ENCODE measurements around the gene NPHP4. TPM values are rescaled to one million over a fixed set of nuclear protein-coding genes. Genes with fewer than 3 reads are reported as not detected.

The NPHP4 gene
- total and polyA plus RNA-seq, 2 experiments from 2014 or later: 6.4 to 12.7 TPM

- no peaks in the 10 kb centered on the region for H3K9me3 ChIP-seq (ENCODE audit: low read depth)
- H3K27ac ChIP-seq: no peak overlapping the region
- TF ChIP-seq CTCF (IDR thresholded peaks at IDR 0.05; ENCODE audit: low read depth, low read length): no peak
- no peaks in the 10 kb centered on the region for H3K36me3 ChIP-seq
- no peaks in the 10 kb centered on the region for H3K27me3 ChIP-seq
- H3K4me1 ChIP-seq (ENCODE audit: low read depth): no peaks in the 10 kb centered on the region
- no peak for DNase-seq (ENCODE audit: low read depth in 1 of 2, low spot score in 1 of 2)
- H3K4me3 ChIP-seq: no peak overlapping the region
Observed at GRCh38 chr1:5921671-5922070, 70.6 kb downstream of the NPHP4 start.

GRCh38 chr1:5921129-5921528, 71.1 kb downstream of the NPHP4 start:
- no peak overlapping the region for H3K27ac ChIP-seq
- no peaks in the 10 kb centered on the region for H3K4me1 ChIP-seq (ENCODE audit: low read depth)
- no peak for DNase-seq (ENCODE audit: low read depth in 1 of 2, low spot score in 1 of 2)
- H3K27me3 ChIP-seq: no peaks in the 10 kb centered on the region
- H3K9me3 ChIP-seq (ENCODE audit: low read depth): no peaks in the 10 kb centered on the region
- TF ChIP-seq CTCF (IDR thresholded peaks at IDR 0.05; ENCODE audit: low read depth, low read length): no peak
- H3K4me3 ChIP-seq: no peak overlapping the region
- no peaks in the 10 kb centered on the region for H3K36me3 ChIP-seq

GRCh38 chr1:5920201-5920600, 72.0 kb downstream of the NPHP4 start:
- no peaks in the 10 kb centered on the region for H3K4me1 ChIP-seq (ENCODE audit: low read depth)
- H3K36me3 ChIP-seq: no peaks in the 10 kb centered on the region
- no peak for DNase-seq (ENCODE audit: low read depth in 1 of 2, low spot score in 1 of 2)
- no peaks in the 10 kb centered on the region for H3K27me3 ChIP-seq
- no peak overlapping the region for H3K4me3 ChIP-seq
- no peak for TF ChIP-seq CTCF (IDR thresholded peaks at IDR 0.05; ENCODE audit: low read depth, low read length)
- no peaks in the 10 kb centered on the region for H3K9me3 ChIP-seq (ENCODE audit: low read depth)
- no peak overlapping the region for H3K27ac ChIP-seq

- no peak overlapping the region for H3K4me3 ChIP-seq
- TF ChIP-seq CTCF (IDR thresholded peaks at IDR 0.05; ENCODE audit: low read depth, low read length): no peak
- H3K36me3 ChIP-seq: no peaks in the 10 kb centered on the region
- H3K4me1 ChIP-seq (ENCODE audit: low read depth): no peaks in the 10 kb centered on the region
- H3K27ac ChIP-seq: no peak overlapping the region
- H3K9me3 ChIP-seq (ENCODE audit: low read depth): no peaks in the 10 kb centered on the region
- H3K27me3 ChIP-seq: no peaks in the 10 kb centered on the region
- no peak for DNase-seq (ENCODE audit: low read depth in 1 of 2, low spot score in 1 of 2)
Observed at GRCh38 chr1:5918275-5918649, 74.0 kb downstream of the NPHP4 start.

- Histone ChIP-seq H3K27ac (no peak overlapping the region), H3K9me3 (ENCODE audit: low read depth) (no peaks in the 10 kb centered on the region), H3K4me1 (ENCODE audit: low read depth) (no peaks in the 10 kb centered on the region), H3K36me3 (no peaks in the 10 kb centered on the region), H3K27me3 (no peaks in the 10 kb centered on the region), H3K4me3 (no peak overlapping the region)
- no peak for DNase-seq (ENCODE audit: low read depth in 1 of 2, low spot score in 1 of 2)
- TF ChIP-seq CTCF (IDR thresholded peaks at IDR 0.05; ENCODE audit: low read depth, low read length): no peak
Observed at GRCh38 chr1:5917591-5918274, 74.5 kb downstream of the NPHP4 start.

- DNase-seq (ENCODE audit: low read depth in 1 of 2, low spot score in 1 of 2): no peak
- no peak overlapping the region for H3K27ac ChIP-seq
- H3K36me3 ChIP-seq: no peaks in the 10 kb centered on the region
- no peak overlapping the region for H3K4me3 ChIP-seq
- no peak for TF ChIP-seq CTCF (IDR thresholded peaks at IDR 0.05; ENCODE audit: low read depth, low read length)
- no peaks in the 10 kb centered on the region for H3K9me3 ChIP-seq (ENCODE audit: low read depth)
- no peaks in the 10 kb centered on the region for H3K4me1 ChIP-seq (ENCODE audit: low read depth)
- H3K27me3 ChIP-seq: no peaks in the 10 kb centered on the region
Observed at GRCh38 chr1:5917281-5917590, 75.0 kb downstream of the NPHP4 start.

Data from cardiac muscle cell (in vitro differentiated cells and primary cell).